Activated CD4-positive, alpha-beta T cell treated with anti-CD3 and anti-CD28 coated beads, Interleukin-10, Interleukin-2, amounts not matched to agents 100 ng/mL and 50 ng/mL, durations not matched to agents 16 hours and 8 hours (primary cell): ENCODE measurements around the gene ZNF138.
"Not testable (repeated sequence)": the region's sequence is repeated elsewhere in the genome, so short reads cannot be mapped to it uniquely, and the experiment has no call there.

Experiments used
- DNase-seq: peaks from one replicate; pipeline ENCODE4 v3.0.0-alpha.2; 2020

ZNF138 gene

DNA sequence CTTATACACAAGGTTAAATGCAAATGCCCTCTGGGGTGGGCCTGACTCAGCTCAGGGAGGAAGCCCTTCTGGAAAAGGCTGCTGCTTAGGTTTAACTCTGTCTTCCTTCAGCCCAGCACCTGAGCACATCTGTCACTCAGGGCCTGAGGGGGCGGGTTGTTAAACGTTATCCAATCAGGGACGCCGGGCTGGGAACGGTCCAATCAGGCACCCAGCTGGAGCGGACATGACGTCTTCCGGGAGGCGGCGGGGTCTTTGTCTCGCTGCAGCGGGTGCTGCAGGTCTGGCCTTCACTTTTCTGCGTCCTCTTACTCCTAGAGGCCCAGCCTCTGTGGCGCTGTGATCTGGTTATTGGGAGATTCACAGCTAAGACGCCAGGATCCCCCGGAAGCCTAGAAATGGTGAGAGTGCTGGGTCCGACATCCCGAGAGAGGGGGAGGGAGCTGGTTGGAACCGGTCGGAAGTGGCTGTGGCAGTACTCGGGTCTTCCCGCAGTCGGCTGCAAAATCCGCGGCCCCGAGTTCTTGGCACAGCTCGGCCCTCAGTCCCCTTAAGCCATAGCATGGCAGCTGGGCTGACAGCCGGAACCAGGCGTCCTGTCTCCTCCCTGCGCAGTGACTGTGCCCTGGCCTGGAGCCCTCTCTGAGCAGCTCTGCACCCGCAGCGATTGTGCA lies at the start of gene ZNF138:
TSS of gene ZNF138 (plus strand) at position 258 of the 674 bp plus-strand sequence. CDS start at position 399, 141 bp downstream.
- DNase-seq, result peak; percentile 96

DNA sequence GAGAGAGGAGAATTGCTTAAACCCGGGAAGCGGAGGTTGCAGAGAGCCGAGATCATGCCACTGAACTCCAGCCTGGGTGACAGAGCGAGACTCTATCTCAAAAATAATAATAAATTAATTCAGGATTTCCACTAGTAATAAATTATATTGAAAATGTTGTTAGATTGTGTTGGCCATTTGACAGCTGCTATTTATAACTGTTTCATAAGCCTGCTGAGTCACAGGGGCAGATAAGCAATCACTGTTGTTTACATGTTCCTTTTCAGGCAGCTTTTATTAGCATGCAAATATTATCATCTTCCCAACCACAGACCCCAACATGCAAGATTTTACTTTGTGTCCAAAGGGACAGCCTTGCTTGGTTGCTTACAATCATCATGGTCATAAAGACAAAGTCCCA lies 49.5 kb upstream of the ZNF138 start:
- DNase-seq, result no peak

DNA sequence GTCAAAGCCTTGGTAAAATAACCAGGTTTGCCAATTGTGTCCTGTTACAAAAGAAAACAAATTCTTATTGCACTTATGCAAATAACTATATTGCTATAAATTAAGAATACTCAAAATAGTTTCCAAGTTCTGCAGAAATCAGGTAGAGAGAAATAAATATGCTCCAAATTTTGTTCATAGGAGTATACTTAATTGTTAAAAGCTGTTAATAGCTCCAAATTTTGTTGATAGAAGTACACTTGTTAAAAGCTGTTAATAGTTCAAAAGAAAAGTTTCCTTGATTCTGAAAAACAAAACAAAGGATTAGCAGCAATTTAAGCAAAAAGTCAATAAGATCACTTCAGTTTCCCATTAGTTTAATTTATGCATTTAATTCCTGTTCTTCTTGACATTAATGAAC lies 46.4 kb upstream of the ZNF138 start:
- DNase-seq, result no peak

DNA sequence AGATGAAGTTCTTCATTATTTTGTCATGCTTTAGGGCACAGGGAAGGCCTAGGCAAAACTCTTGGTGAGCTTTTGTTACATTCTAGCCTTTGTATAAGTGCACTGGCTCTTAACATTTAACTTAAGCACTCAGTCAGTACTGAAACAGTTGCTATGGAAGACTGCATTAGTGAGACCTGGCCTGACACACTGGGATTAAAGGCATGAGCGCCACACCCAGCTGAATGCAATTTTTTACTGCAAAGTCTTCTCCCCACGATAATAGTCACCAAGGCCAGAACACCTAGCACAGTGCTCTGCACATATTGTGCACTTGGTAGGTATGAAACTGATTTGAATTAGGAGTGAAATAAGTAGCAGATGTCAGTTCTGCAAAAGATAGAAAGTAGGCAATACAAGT lies 41.2 kb upstream of the ZNF138 start:
- DNase-seq, result no peak

DNA sequence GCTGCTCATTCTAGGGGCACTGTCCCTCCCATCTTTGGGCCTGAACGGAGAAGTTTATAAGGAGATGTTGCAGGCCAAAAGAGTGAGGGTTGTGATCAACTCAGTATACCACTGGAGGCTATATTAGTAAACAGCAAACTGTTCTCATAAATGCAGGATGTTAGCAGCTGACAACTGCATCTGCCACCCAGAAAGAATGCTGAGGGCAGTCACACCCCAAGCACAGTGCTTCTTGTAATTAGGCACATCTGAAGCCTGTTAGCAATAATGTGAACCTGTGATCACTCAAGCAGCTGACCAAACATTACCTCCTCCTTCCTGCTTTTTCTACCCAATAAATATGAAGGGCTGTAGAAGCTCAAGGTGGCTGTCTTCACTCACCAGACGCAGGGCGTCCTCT lies 38.4 kb upstream of the ZNF138 start:
- no peak for DNase-seq

DNA sequence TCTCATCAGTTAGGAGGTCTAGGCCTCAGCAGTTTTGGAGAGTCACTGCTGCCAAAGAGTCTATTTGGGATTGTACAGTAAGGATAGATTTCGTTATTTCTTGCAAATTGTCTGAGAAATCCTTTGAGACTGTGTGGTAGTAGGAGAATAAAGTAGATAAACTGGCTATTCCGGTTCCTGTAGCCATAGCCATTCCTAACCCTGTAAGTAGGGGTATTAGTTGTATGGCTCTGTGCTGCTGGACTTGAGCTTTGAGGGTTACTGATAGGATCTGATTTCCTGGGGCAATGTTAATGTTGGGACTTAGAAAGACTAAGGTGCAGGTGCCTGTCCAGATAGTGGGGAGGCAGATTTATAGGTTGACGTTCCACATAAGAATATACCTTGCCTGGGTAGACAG lies 36.1 kb upstream of the ZNF138 start:
- no peak for DNase-seq

DNA sequence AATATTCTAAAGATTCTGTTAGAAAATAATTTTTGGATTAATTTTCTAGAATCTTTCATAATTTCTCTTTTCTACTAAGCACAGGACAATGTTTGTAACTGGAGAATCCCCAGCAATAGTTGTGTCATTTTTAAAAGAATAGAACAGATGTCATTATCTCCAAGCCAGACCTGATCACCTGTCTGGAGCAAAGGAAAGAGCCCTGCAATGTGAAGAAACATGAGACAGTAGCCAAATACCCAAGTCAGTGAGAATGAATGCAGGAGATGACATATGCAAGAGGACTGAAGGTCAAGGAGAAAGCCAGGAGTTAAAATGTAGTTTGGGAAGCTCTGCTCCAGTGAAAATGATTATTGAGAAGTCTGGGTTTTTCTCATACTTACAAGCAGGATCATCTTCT lies 25.4 kb upstream of the ZNF138 start:
- DNase-seq, result no peak

DNA sequence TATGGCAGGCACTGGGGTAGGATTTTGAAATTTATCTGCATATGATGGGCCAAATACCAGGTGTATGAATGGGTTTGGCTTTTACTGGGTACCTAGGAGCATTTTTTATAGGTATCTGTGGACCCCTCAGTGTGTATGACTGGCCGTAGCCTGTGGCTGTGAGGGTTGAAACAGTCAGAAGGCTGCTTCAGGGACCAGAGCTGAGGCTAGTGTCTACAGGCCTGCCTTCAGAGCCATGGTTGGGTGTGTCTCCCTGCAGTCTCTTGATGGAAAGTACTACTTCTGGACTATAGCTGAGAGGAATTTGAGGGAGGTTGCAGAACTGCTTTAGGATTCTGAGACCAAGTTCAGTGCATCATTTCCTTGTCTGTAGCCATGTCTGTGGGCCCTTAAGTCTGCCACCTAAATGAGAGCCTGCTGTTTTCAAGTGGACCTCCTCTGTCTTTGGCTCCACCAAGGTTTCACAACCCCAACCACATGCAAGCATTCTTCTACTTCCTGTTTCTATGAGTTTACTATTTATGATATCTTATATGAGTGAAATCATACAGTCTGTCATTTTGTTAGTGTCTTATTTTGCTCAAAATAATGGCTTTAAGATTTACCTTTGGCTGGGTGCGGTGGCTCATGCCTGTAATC lies 19.9 kb upstream of the ZNF138 start:
- DNase-seq, result no peak

DNA sequence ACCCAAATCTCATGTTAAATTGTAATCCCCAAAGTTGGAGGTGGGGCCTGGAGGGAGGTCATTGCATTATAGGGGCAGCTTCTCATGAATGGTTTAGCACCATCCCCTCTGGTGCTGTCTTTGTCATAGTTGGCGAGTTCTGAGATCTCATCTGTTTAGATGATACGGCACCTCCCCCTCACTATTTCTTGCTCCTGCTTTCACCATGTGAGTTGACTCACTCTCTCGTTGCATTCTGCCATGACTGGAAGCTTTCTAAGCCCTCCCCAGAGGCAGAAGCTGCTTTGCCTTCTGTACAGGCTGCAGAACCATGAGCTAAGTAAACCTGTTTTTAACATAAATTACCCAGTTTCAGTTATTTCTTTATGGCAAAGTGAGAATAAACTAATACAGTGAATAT lies 18.9 kb upstream of the ZNF138 start:
- DNase-seq, result no peak

DNA sequence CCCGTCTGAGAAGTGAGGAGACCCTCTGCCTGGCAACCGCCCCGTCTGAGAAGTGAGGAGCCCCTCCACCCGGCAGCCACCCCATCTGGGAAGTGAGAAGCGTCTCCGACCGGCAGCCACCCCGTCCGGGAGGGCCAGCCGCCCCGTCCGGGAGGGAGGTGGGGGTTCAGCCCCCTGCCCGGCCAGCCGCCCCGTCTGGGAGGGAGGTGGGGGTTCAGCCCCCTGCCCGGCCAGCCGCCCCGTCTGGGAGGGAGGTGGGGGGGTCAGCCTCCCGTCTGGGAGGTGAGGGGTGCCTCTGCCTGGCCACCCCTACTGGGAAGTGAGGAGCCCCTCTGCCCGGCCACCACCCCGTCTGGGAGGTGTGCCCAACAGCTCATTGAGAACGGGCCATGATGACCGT lies 9.4 kb upstream of the ZNF138 start:
- DNase-seq, result not testable (repeated sequence)

DNA sequence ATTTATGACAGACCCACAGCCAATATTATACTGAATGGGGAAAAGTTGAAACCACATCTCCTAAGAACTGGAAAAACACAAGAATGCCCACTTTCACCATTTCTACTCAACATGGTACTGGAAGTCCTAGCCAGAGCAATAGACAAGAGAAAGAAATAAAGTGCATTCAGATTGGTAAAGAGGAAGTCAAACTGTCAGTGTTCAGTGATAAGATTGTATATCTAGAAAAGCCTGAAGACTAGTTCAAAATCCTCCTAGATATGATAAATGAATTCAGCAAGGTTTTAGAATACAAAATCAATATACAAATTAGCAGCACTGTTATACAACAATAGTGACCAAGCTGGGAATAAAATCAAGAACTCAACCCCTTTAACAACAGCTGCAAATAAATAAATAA lies 6.9 kb upstream of the ZNF138 start:
- no peak for DNase-seq

DNA sequence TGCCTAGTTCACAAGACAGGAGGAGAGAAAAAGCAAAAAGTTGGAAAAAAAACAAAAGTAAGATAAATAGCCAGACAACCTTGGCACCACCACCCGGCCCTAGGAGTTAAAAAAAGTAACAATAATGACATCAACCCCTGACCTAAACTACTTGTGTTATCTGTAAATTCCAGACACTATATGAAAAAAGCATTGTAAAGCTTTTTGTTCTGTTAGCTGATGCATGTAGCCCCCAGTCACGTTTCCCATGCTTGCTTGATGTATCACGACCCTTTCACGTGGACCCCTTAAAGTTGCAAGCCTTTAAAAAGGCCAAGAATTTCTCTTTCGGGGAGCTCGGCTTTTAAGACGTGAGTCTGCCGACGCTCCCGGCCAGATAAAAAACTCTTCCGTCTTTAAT lies 5.0 kb upstream of the ZNF138 start:
- DNase-seq, result not testable (repeated sequence)

DNA sequence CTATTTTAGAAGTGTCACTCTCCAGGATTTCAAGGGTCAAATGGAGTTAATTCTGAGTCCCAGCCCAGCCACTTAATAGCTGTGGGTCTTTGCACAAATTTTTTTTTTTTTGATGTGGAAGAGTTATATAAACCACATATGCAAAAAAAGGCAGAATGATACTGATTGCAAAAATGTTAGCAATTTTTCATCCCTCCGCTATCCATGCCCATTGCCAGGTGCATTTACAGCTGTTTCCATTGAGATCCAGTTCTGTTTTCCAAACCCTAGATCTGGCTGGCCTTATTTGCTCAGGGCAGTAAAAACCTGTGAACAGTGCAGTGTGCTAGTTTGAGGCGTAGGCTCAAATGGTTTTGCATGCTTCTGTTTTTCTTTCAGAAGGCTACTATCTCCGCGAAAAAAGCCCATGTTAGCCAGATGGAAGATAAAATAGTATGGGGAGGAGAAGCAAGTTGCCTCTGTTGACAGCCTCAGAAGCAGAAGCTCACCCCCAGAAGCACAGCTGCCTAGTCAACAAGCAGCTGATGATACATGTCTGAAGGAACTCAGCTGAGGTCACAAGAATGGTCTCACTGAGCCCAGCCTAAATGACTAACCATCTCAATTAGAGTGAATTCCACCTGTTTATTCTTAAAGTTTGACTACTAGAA lies 997 bp upstream of the ZNF138 start:
- no peak for DNase-seq

DNA sequence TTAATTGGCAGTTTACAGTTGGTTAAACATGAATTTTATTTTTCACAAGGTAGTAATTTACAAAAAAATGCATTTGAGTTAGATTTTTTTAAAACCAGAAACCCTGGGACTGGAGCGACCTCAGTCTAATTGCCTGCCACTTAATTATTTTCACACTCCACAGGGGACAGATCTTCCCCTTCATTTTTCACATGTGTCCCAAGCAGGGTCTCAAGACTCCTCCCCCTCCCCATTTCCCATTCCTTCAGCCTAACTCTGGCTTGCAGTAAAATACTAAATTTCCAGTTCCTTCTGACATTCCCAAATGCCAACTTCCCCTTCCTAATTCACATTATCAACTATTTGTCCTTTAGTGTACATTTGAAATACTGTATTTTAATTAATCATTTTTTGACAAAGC lies 948 bp downstream of the ZNF138 start:
- DNase-seq, result no peak

DNA sequence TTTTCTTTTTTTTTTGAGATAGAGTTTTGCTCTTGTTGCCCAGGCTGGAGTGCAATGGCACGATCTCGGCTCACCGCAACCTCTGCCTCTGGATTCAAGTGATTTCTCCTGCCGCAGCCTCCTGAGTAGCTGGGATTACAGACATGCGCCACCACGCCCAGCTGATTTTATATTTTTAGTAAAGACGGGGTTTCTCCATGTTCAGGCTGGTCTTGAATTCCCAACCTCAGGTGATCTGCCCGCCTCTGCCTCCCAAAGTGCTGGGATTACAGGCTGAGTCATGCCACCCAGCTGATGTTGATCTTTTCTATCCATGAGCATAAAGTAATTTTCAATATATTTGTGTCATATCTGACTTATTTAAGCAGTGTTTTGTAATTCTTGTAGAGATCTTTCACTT lies 4.9 kb downstream of the ZNF138 start:
- not testable (repeated sequence) for DNase-seq

DNA sequence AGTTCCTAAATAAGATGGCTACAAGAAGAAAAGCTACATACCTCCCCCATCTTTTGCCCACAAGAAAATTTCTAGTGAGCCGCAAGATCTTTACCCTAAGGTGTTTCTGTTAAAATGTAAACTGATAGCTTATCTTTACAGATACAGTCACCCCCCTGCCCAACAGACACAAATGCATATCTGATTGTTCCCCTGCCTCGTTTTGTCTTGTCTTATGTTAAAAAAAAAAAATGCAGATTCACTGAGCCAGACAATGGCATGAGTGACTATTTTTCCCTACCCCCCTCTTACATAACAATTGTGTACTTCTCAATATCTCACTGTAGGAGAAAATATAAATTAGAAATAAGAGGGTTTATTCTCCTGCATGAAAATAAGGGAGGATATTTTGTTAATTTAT lies 8.5 kb downstream of the ZNF138 start:
- DNase-seq, result no peak

DNA sequence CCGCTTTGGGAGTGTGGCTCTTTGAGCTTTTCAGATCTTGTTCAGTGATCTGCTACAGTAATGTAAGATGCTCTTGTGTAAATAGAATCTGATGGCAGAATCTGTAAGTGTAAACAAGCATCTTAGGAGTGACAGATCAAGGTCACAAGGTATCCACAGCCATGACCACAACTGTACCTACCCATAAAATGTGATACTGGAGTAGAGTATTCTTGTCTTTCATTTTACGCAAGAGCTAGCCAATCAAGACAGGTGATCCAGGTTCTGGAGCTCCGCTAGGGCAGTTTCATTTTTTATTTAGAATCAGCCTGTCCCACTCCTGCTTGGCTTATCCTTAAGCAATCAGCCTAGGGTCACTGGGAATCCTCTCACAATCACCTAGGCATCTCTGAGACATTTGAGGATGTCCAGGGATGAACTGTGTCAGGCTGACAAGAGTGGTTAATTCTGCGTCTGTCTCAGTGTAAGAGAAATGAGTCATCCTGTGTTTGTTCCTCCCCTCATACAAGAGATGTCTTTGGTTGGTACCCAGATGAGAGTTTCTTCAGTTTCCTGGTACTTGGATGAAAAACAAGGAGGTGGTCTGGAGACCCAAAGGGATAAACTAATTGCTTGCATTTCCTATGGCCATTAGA lies 13.6 kb downstream of the ZNF138 start:
- DNase-seq, result peak; percentile 10

DNA sequence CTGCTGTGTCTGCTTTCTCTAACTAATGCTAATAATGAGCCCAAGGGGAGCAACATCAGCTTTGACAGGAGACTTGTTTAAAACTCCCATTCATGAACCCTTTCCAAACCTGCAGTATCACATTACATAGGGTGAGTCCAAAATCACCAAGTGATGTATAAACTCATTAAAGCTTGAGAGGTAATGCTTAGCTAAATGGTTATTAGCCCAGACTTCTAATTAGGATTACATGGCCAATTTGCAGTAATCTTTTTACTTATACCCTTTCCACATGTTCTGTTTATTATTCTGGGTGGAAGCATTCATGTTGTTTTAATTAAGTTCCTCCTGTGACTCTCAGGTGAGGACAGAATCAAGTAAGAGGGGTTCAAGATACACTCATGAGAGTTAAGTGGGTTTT lies 17.5 kb downstream of the ZNF138 start:
- no peak for DNase-seq

DNA sequence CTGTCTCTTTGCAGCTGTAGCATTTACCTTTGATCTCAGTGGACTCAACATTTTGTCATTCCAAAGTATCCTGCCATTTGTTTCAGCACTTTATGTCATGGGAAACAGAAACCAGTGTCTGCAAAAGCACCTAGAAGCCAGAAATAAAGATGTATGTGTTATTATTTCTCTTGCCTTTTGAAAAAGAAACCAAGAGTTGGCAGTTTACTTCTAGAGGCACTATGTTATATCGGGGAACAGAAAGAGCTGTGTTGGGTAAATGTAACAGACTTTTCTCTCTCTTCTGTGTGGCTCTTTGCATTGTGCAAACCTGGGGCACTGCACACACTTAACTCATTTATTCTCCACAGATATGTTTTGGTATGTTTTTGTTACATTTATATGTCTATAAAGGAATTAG lies 36.7 kb downstream of the ZNF138 start:
- no peak for DNase-seq

DNA sequence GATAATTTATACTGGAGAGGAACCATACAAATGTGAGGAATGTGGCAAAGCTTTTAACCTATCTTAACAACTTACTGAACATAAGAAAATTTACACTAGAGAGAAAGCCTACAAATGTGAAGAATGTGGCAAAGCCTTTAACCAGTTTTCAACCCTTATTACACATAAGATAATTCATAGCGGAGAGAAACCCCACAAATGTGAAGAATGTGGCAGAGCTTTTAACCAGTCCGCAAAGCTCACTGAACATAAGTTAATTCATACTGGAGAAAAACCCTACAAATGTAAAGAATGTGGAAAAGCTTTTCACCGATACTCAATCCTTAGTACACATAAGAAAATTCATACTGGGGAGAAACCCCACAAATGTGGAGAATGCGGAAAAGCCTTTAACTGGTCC lies 37.9 kb downstream of the ZNF138 start:
- no peak for DNase-seq

DNA sequence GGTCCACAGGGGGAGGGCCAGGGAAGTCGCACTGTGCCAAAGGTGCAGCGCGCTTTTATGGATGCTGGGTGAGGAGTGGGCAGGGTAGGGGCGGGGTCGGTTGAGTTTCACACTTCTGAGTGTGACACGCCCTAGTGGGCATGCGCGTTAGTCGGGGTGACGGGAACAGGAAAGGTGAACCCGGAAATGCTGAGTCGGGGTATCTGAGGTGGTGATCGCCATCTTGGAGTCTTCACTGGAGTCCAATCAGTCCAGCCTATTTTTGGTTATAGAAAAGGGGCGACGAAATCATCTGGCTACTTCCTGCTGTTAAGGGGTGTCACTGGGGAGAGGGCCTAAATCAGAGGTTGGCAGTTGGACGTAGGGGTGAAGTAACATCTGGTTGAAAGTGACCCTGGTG lies 40.8 kb downstream of the ZNF138 start:
- no peak for DNase-seq

DNA sequence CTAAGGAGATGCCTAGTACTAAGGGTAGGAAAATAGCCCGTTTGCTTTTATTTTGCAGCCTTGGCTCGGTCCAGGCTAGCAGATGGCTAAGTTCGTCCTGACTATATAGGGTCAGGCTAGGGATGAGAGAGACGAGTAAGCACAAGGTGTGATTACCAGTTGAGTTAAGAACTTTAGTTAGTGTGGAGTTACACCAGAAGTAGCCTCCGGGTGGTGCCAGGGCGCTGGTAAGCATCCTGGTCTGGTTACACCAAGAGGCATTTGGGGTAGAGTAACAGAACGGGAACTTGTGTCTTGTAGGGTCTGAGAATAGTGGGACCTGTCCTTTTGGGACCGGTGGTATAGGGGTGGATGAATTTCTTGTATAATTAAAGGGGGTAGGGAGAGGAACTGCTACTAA lies 41.6 kb downstream of the ZNF138 start:
- not testable (repeated sequence) for DNase-seq

DNA sequence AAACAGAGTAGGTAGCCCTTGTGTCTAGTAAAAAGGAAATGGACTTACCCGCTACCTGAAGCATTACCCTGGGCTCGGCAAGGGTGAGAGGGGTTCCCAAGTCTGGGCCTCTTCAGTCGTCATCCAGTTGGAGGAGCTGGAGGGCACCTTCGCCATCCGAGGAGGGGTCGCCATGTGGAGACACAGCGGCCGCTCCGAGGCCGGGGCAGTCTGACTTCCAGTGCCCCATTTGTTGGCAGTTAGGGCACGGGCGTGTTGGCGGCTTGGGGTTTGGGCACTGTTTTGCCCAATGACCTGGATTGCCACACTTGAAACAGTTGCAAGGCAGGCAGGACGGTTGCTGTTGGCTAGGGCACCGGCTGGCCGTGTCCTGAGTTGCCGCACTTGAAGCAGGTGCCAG lies 43.8 kb downstream of the ZNF138 start:
- DNase-seq, result not testable (repeated sequence)

DNA sequence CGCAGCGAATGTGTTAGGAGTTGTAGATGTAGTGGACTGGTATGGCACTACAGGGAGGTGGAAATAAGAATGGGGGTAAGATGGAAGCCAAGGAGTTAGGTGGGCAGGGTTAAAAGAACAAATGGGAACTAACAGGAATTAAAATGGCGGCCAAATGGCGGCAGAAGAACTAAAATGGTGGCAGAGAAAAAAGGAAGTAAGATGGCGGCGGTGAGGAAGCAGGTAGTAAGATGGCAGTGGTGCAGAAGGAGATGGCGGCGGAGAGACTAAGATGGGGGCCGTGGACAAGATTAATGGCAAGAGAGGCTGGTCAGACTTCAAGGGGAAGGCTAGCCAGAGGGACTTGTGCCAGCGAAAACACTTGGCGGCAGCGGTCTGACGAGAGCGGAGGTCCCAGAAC lies 44.5 kb downstream of the ZNF138 start:
- no peak for DNase-seq
